DND-41 (cell line): ENCODE measurements around the gene HNF1A.

Experiments
- EZH2 ChIP-seq: IDR thresholded peaks from 3 replicates; pipeline ENCODE4 v1.6.1; 2012; ENCODE audit warnings: borderline replicate concordance, low read depth, mild to moderate bottlenecking, moderate library complexity, low read length, inconsistent platforms; ENCODE audit not compliant: severe bottlenecking
- TF ChIP-seq, protein P1 (sequence below): IDR thresholded peaks from 2 replicates; pipeline ENCODE4 v1.5.1; 2012; ENCODE audit warnings: borderline replicate concordance, low read length, moderate library complexity, mild to moderate bottlenecking; ENCODE audit not compliant: poor library complexity, severe bottlenecking; ENCODE audit errors: extremely low read depth

DNA sequence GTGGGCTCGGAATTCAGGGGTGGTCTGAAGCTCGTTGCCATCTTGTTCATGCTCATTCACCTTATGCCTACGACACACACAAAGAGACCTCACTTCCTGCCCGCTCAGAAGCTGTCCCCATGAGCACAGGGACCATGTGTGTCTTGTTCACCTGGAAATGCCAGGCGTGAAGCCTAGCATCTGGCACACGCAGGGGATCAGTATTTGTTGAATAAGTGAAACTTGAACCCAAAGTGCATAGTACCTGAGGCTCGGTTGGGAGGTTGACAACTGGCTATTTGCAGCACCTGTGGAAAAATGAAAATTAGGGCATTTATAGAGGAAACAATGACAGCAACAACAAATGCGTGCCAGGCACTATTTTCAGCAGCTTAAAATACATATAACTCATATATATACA, 32.5 kb downstream of the HNF1A start:
- TF ChIP-seq EZH2: no peak
- TF ChIP-seq, protein P1, sequence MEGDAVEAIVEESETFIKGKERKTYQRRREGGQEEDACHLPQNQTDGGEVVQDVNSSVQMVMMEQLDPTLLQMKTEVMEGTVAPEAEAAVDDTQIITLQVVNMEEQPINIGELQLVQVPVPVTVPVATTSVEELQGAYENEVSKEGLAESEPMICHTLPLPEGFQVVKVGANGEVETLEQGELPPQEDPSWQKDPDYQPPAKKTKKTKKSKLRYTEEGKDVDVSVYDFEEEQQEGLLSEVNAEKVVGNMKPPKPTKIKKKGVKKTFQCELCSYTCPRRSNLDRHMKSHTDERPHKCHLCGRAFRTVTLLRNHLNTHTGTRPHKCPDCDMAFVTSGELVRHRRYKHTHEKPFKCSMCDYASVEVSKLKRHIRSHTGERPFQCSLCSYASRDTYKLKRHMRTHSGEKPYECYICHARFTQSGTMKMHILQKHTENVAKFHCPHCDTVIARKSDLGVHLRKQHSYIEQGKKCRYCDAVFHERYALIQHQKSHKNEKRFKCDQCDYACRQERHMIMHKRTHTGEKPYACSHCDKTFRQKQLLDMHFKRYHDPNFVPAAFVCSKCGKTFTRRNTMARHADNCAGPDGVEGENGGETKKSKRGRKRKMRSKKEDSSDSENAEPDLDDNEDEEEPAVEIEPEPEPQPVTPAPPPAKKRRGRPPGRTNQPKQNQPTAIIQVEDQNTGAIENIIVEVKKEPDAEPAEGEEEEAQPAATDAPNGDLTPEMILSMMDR: no peak
